IPS DF 6.9 (cell line): Measurements from ENCODE around the gene TMEM185B.
A peak's percentile ranks its signal among the peaks of the same experiment; 100 is the strongest.

Experiments
- DNase-seq: peaks from one replicate; pipeline ENCODE4 v3.0.0-alpha.2; 2013; ENCODE audit warnings: low read depth, low spot score
- H3K27ac ChIP-seq: one replicate; pipeline ENCODE4 v1.5.1; 2013; ENCODE audit warnings: low read length, control low read depth
- H3K27me3 ChIP-seq: 2 replicates; pipeline ENCODE4 v1.6.1; 2013; ENCODE audit warnings: mild to moderate bottlenecking, low read length; ENCODE audit not compliant: control insufficient read depth, insufficient read depth
- H3K36me3 ChIP-seq: 2 replicates; pipeline ENCODE4 v1.6.1; 2013; ENCODE audit warnings: low read length; ENCODE audit not compliant: control insufficient read depth, insufficient read depth
- H3K4me1 ChIP-seq: 2 replicates; pipeline ENCODE4 v1.6.1; 2013; ENCODE audit warnings: low read length; ENCODE audit not compliant: control insufficient read depth, insufficient read depth
- H3K4me3 ChIP-seq: 2 replicates; pipeline ENCODE4 v1.5.1; 2013; ENCODE audit warnings: mild to moderate bottlenecking, low read length
- H3K9me3 ChIP-seq: 2 replicates; pipeline ENCODE4 v1.6.1; 2013; ENCODE audit warnings: low read length, inconsistent platforms; ENCODE audit not compliant: control insufficient read depth, insufficient read depth
- WGBS: extraction: QIAGEN DNeasy Blood & Tissue Kit; methylation state at CpG from one replicate; pipeline ENCODE4 v1.1.7; 2013; ENCODE audit warnings: mixed read lengths, missing lambda C conversion rate; ENCODE audit not compliant: insufficient read length, insufficient coverage; 5-methylcytosine and 5-hydroxymethylcytosine counted together

Gene TMEM185B

DNA sequence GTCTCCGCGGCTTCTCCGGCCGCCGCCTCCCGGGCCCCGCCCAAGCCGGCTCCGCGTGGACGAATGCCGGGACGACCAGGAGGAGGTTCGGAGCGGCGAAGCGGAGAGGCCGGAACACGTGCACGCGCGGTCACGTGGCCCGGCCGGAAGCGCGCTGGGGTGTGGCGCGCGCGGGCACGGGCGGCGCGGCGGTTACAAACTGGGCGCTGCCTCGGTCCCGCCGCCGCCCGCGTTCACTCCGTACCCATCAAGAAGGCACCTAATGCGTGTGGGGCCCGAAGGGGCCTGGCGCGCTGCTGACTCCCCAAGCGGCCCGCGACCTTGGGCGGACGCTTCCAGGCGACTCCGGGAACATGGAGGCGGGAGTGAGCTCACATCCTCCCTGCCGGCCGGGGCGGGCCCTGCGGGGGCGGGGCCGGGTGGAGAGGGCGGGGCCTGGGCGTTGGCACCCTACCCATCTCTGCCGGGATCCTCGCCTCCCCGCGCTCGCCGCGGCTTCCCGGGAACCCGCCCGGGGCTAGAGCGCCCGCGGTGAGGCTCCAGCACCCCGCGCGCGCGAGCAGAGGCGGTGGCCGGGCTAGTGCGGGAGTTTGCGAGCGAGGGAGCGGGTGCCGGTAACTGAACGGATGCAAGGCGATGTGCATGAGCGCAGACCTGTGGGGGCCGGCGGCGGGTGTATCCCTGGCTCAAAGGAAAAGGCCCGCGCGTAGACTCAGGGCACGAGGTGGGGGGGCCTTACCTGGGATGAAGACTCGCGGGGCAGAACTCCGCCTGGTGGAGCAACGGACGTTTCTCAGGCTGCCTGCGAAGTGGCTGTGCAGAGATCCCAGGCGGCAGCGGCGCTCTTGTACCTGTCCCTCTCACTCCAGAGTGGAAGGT, at the start of gene TMEM185B:
Gene TMEM185B (minus strand): TSS at position 367 of the 879 bp plus-strand sequence. CDS start 424 bp downstream, outside the sequence.
- H3K27me3 ChIP-seq, result peaks cover 8% of the 10 kb centered on the region; the same call in 1 of the 2 replicates
- 0 out of 2 replicates have a peak, but pooled peaks cover 2% of the 10 kb centered on the region for H3K9me3 ChIP-seq
- H3K4me1 ChIP-seq, result no peaks in the 10 kb centered on the region
- H3K4me3 ChIP-seq, result peak within 1 kb of the TSS; percentile 70; the same call in 1 of the 2 replicates
- H3K36me3 ChIP-seq, result no peaks in the 10 kb centered on the region; the same call in 1 of the 2 replicates
- no peak within 1 kb of the TSS for H3K27ac ChIP-seq
- WGBS, result no CpG with 5 or more reads among the region's 108 CpGs
- DNase-seq, result no peak

DNA sequence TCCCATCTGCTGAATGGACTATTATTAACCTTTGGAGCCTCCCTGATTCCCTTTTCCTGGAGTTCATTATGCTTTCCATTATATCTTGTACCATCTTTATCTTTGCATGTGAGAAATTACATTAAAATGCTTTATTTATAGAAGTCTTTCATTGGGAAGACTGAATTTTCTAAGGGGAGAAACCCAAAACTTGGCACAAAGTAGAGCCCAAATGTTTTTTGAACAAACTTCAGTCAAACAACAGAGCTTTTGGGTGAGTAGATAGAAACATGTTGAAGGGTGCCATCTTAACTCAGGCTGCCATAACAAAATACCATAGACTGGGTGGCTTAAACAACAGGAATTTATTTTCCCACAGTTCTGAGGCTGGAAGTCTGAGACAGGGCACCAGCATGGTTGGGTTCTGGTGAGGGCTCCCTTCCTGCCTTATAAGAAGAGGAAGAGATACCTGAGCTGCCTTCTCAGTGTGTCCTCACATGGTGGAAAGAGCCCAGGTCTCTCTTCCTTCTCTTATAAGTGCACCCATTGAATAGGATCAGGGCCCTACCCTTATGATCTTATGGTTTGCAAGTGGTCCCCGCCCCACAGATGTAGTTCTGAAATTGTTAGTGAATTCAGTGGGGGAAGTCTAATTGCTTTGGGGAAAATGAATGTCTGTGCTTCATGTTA, 48.6 kb upstream of the TMEM185B start:
- DNase-seq, result no peak
- H3K27me3 ChIP-seq, result no peaks in the 10 kb centered on the region
- no peaks in the 10 kb centered on the region for H3K36me3 ChIP-seq
- no peaks in the 10 kb centered on the region for H3K4me1 ChIP-seq
- no peak overlapping the region for H3K4me3 ChIP-seq
- WGBS, result no CpG with 5 or more reads among the region's 1 CpG
- no peak overlapping the region for H3K27ac ChIP-seq
- no peaks in the 10 kb centered on the region for H3K9me3 ChIP-seq

DNA sequence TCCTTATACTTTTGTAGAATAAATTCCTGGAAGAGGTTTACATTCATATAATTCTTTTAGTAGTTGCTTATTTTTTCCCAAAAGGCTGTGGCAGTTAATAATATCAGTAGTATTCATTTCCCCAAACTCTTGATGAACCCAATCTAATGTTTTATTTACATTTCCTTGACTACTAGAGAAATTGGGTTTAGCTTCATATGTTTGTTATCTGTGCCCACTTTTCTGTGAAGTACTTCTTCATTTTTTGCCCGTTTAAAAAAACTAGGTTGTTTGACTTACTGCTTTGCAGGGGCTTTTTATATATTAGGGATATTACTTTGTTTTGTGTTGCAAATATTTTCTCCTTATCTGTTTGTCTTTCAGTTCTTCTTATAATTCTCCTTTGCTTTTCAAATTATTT, 46.6 kb upstream of the TMEM185B start:
- no peaks in the 10 kb centered on the region for H3K27me3 ChIP-seq
- H3K9me3 ChIP-seq, result no peaks in the 10 kb centered on the region
- no peak for DNase-seq
- no peaks in the 10 kb centered on the region; the same call in 1 of the 2 replicates for H3K4me1 ChIP-seq
- no peaks in the 10 kb centered on the region for H3K36me3 ChIP-seq
- WGBS, result no CpG with 5 or more reads among the region's 1 CpG
- no peak overlapping the region for H3K27ac ChIP-seq
- no peak overlapping the region for H3K4me3 ChIP-seq

DNA sequence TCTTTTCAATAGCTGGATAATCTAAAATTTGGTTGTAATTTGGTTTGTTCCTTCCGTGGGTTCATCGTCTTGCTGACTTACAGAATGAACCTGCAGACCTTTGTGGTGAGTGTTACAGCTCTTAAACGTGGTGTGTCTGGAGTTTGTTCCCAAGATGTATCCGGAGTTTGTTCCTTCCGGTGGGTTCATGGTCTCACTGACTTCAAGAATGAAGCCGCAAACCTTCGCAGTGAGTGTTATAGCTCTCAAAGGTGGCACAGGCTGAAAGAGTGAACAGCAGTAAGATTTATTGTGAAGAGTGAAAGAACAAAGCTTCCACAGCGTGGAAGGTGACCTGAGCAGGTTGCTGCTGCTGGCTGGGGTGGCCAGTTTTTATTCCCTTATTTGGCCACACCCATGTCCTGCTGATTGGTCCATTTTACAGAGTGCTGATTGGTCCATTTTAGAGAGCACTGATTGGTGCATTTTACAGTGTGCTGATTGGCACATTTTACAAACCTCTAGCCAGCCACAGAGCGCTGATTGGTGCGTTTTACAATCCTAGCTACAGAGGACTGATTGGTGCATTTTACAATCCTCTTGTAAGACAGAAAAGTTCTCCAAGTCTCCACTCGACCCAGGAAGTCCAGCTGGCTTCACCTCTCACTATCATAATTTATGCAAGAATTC, 46.0 kb upstream of the TMEM185B start:
- no CpG with 5 or more reads among the region's 11 CpGs for WGBS

DNA sequence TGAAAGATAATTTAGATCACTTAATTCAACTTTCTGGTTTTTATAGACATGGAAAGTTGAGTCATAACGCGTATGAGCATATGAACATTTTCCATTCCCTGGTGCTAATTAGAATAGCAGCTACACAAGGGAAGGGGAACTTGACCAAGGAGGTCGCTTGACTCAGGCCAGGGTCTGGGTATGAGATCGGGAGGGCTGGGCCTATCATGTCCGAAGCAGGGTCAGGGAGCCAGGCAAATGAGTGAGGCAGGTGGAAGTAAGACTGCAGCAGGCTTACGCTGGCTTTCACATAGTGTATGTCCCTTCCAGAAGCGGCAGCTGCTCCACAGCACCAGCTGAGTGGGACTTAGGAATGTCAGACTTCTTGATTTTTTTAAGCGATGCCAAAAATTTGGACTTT, 44.1 kb upstream of the TMEM185B start:
- no peaks in the 10 kb centered on the region; the same call in 1 of the 2 replicates for H3K4me1 ChIP-seq
- WGBS, result no CpG with 5 or more reads among the region's 8 CpGs

More for the DNA sequence above, 46.0 kb upstream of the TMEM185B start:
- no peaks in the 10 kb centered on the region; the same call in 1 of the 2 replicates for H3K4me1 ChIP-seq
- no peak for DNase-seq
- no peaks in the 10 kb centered on the region for H3K27me3 ChIP-seq
- H3K36me3 ChIP-seq, result no peaks in the 10 kb centered on the region
- no peak overlapping the region for H3K27ac ChIP-seq
- H3K9me3 ChIP-seq, result no peaks in the 10 kb centered on the region
- H3K4me3 ChIP-seq, result no peak overlapping the region

DNA sequence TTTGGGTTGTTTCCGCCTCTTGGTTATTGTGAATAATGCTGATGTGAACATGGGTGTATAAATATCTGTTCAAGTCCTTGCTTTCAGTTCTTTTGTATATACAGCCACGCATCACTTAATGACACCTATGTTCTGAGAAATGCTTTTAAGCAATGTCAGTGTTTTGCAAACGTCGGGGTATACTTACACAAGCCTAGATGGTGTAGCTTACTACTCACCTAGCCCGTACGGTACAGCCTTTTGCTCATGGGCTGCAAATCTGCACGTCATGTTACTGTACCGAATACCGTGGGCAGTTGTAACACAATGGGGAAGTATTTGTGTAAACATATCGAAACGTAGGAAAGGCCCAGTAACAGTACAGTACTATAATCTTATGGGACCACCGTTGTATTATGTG, 41.8 kb upstream of the TMEM185B start:
- H3K27ac ChIP-seq, result no peak overlapping the region
- no peaks in the 10 kb centered on the region for H3K36me3 ChIP-seq
- DNase-seq, result no peak
- no peak overlapping the region for H3K4me3 ChIP-seq
- H3K4me1 ChIP-seq, result no peaks in the 10 kb centered on the region; the same call in 1 of the 2 replicates
- H3K9me3 ChIP-seq, result no peaks in the 10 kb centered on the region
- no peaks in the 10 kb centered on the region for H3K27me3 ChIP-seq
- no CpG with 5 or more reads among the region's 12 CpGs for WGBS

More for the DNA sequence above, 44.1 kb upstream of the TMEM185B start:
- Histone ChIP-seq H3K9me3 (no peaks in the 10 kb centered on the region), H3K4me3 (no peak overlapping the region), H3K27me3 (no peaks in the 10 kb centered on the region), H3K27ac (no peak overlapping the region), H3K36me3 (no peaks in the 10 kb centered on the region)
- DNase-seq, result no peak

DNA sequence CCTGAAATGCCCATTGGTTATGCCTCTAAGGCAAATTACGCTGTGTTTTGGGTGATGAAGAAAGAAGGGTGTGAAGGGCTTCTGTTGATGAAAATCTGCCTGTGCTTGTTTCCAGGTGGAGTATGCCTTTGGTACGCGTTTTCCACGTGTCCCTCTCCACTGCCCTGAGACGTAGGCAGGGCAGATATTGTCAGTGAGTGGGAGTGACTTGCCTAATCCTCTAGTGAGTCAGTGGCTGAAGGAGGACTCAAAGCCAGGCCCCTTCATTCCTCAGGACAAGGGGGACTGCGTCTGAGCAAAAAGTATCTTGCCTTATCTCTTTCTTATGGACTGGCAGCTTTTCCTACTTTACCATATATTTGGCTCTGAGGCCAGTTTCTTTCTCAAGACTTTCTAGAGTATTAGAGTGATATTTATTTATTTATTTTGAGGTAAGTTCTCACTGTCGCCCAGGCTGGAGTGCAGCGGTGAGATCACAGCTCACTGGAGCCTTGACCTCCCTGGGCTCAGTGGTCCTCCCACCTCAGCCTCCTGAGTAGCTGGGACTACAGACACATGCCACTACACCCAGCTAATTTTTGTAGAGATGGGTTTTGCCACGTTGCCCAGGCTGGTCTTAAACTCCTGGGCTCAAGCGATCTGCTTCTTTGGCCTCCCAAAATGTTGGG, 39.7 kb upstream of the TMEM185B start:
- no peak for DNase-seq
- Histone ChIP-seq H3K27ac (no peak overlapping the region), H3K9me3 (no peaks in the 10 kb centered on the region), H3K4me1 (no peaks in the 10 kb centered on the region; the same call in 1 of the 2 replicates), H3K27me3 (no peaks in the 10 kb centered on the region), H3K36me3 (no peaks in the 10 kb centered on the region), H3K4me3 (no peak overlapping the region)
- WGBS, result no CpG with 5 or more reads among the region's 10 CpGs

DNA sequence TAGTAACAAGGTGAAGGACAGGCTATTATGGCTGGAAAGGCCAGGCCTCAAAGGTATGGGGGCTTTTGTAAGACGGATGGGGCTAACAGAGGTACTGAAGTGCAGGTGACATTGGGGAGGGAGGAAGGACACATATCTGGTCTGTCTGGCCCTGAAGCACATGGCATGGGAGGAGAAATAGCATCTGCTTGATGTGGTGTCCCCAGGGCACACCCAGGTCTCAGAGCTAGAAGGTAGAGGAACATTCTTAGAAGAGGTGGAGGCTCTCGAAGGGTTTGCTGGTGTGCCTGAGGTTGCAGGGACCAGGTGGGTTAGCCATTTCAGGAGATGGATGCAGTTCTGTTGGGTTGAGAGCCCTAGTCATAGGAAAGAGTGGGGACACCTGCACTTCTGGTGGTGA, 39.0 kb upstream of the TMEM185B start:
- H3K9me3 ChIP-seq, result no peaks in the 10 kb centered on the region
- DNase-seq, result no peak
- no peaks in the 10 kb centered on the region for H3K27me3 ChIP-seq
- H3K36me3 ChIP-seq, result no peaks in the 10 kb centered on the region
- no CpG with 5 or more reads among the region's 2 CpGs for WGBS
- no peaks in the 10 kb centered on the region; the same call in 1 of the 2 replicates for H3K4me1 ChIP-seq
- H3K4me3 ChIP-seq, result no peak overlapping the region
- no peak overlapping the region for H3K27ac ChIP-seq

DNA sequence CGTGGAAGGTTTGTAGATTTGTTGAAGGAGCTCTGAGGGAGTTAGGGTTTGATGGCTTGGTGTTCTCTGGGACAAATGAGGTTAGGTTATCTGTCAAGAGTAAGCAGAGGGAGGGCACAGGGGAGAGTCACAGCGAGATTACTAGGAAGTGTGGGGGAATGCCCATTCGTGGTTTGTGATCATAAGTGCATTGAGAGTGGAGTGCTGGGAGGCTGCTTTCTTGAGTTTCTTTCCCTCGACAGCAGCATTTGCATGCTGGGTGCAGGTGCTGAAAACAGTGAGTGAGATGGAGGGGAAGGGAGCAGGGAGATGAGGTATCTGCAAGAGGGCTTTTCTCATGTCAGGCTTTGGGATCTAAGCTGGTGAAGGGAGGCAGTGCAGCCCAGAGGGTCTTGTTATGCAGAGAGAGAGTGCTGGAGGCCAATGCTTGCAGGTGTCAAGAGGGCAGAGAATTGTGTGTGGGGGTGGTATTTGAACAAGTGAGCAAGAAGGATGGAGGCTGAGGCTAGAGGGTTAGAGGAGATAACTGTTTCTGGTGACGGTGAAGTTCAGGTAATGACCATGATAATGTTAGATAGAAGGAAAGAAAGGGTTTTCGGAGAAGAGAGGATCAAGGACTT, 38.3 kb upstream of the TMEM185B start:
- no peak overlapping the region for H3K4me3 ChIP-seq
- H3K4me1 ChIP-seq, result no peaks in the 10 kb centered on the region; the same call in 1 of the 2 replicates
- DNase-seq, result no peak
- no peaks in the 10 kb centered on the region for H3K36me3 ChIP-seq
- no CpG with 5 or more reads among the region's 6 CpGs for WGBS
- H3K9me3 ChIP-seq, result no peaks in the 10 kb centered on the region
- no peaks in the 10 kb centered on the region for H3K27me3 ChIP-seq
- H3K27ac ChIP-seq, result no peak overlapping the region
